CD4-positive, alpha-beta T cell treated with Interleukin-21 for 1 hour (primary cell): ENCODE measurements around the gene SOD2.
"Not testable (repeated sequence)": the region's sequence is repeated elsewhere in the genome, so short reads cannot be mapped to it uniquely, and the experiment has no call there.

Experiments used
- DNase-seq: peaks from one replicate; pipeline ENCODE4 v3.0.0-alpha.2; 2020

SOD2 gene

GRCh38 chr6:159715605-159716004 lies 22.6 kb upstream of the SOD2 start:
- DNase-seq: no peak

DNA sequence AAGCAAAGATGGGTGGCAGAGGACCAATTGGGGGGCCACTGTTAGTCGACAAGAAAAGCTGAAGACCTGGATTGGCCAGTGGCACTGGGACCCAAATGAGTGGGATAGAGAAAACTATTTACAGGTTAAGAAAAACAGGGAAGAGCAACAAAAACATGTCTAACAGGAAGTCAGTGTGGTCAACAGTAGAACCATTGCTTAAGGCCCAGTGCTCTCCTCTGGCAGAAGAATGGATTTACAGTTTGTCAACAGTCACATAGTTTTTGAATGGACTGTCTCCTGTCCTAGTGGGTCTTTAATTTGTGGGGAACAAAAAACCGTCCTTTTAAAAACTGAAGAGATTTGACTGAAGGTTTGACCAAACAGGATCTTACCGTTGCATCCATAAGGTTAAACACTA lies 22.1 kb upstream of the SOD2 start:
- DNase-seq: no peak

DNA sequence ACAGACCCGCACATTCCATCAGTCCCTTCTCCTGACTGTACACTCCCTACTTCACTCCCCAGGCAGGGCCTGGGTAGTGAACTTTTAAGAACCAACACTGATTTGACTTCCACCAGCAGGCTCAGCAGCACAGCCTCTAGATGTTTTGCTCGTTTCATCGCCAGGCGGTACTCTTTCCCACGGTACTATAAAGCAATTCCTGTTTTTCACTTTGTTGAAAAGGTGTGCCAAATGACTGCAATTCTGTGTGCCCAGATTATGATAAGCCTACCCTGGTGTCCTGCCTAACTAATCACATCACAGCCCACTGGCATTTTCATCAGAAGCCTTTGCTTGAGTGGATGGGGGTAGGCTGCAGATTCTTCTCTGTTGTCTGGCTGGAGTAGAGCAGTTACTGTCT lies 21.4 kb upstream of the SOD2 start:
- no peak for DNase-seq

DNA sequence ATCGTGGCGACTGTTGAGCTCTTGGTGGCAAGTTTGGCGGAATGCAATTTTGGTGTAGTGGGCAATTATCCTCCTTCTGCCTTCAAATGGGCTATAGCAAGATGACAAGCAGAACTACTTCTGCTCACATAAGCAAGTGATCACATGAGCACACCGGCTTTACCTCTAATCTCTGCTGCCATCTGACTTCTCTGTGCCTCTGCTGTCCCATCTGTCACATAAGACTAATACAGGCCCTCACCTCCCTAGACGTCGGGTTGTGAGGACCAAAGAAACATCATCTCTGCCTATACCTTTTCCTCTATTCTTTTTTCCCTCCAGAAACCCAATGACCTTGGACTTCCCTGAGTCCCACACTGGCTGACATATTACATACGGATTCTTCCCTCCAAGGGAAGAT lies 20.9 kb upstream of the SOD2 start:
- no peak for DNase-seq

DNA sequence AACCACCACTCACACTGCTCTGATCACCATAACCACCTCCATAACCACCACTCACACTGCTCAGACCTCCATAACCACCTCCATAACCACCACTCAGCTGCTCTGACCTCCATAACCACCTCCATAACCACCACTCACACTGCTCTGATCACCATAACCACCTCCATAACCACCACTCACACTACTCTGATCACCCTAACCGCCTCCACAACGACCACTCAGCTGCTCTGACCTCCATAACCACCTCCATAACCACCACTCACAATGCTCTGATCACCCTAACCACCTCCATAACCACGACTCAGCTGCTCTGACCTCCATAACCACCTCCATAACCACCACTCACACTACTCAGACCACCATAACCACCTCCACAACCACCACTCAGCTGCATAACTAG lies 19.3 kb upstream of the SOD2 start:
- not testable (repeated sequence) for DNase-seq

GRCh38 chr6:159710603-159711002 lies 17.6 kb upstream of the SOD2 start:
- not testable (repeated sequence) for DNase-seq

DNA sequence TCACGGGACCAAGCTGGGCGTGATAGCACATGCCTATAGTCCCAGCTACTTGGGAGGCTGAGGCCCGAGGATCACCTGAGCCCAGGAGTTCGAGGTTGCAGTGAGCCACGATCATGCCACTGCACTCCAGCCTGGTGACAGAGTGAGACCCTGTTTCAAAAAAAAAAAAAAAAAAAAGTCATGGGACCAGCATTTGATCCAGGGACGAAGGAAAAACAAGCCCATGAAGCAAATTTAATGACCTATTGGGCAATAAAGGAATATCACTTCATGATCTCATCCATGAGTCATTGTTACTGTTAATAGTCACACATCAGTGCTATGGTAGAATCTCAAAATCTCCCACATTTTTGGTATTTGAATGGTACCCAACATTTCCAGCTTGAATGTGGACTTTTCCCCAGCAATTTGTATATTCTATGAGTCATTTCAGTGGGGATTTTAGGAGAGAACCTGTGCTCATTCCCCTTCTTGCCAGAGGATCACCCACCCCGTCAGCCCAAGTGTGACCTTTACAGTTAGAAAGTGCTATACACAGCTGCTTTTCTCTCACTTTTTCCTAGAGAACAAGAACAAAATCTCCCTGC lies 8.5 kb upstream of the SOD2 start:
- no peak for DNase-seq

- DNase-seq: no peak
These were observed 7.9 kb upstream of the SOD2 start for GRCh38 chr6:159700970-159701369.

DNA sequence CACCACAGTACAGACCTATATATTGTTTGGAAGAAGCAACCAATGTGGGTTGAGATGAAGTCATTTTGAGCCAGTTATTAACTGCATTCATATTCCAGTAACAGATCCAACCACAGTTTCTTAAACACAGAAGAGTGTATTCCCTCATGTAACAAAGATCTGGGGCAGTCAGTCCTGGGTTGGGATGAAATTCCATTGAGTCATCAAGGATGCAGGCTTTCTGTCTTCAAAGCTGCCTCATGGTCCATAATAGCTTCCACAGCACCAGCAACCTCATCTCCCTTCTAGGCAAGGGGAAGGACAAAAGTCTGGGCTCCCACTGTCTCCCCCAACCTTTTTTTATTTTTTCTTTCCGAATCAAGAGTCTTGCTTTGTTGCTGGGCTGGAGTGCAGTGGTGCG lies 2.9 kb upstream of the SOD2 start:
- no peak for DNase-seq

DNA sequence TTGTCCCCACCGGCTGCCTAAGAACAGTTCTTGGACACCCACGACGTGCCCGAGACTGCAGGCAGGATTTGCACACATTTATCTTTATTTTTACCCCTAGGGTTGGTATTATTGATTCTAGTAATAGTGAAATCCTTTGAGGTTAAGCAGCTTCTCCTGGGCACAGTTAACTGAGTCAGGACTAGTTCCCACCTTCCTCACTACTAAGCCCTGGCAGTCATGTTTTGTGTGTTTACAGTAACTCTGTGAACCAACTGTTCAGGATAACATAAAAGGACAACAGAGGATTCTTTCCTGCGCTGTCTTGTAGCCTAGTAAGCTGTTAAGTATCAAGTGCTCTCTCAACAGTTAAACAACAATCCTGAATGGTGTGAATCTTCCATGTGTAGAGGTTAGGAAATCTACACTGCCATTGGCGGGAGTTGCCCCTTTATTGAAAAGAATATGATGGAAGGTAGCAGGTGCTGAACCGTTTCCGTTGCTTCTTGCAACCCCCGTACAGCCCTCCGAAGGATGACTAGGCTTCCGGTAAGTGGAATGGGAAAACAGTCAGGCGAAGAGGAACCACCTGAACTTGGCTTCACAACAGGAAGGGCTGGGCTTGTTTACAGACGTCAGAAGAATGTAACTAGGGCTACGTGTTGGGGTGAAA lies 979 bp upstream of the SOD2 start:
- DNase-seq: peak; percentile 82

DNA sequence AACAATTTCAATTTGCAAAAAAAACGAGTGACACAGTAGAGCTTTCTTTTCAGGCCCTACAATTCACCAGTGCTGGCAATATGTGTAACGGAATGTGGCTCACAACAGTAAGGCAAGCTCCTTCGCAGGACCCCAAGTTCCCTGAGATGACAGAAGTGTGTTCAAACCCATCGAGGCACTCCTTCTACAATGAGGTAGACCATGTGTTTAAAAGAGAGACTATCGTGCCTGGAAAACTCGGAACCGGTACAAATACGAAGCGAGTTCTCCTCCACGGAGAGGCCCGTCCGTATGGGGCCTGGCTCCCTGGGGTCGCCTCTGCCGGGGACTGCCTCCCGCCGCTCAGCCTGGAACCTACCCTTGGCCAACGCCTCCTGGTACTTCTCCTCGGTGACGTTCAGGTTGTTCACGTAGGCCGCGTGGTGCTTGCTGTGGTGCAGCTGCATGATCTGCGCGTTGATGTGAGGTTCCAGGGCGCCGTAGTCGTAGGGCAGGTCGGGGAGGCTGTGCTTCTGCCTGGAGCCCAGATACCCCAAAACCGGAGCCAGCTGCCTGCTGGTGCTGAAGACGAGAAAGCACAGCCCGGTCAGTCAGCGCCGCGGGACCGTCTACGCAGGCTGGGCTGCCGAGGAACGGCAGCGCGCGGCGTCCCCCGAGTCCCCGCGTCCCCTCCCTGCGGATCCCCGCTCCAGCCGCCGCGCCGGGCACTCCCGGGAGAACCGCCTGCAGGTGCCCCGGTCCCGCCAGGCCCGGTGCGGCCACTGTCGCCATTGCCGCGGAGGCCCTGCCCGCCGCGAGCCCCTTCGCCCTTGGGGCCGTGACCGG lies 526 bp downstream of the SOD2 start:
- peak; percentile 60 for DNase-seq

DNA sequence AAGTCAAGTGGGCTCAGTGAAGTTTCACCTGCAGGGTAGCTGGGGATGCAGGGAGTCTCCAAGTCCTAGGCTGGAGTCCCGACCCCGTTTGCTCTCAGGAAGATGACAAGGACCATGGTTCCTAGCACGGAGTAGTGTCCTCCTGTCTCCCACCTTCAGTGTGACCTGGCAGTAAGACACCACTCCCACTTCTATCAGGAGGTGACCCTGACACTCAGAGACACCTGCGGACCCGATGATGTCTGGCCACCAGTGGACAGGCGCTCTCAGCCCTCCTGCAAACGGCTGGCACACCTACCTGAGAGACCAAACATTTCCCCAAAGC lies 1.1 kb downstream of the SOD2 start:
- no peak for DNase-seq

DNA sequence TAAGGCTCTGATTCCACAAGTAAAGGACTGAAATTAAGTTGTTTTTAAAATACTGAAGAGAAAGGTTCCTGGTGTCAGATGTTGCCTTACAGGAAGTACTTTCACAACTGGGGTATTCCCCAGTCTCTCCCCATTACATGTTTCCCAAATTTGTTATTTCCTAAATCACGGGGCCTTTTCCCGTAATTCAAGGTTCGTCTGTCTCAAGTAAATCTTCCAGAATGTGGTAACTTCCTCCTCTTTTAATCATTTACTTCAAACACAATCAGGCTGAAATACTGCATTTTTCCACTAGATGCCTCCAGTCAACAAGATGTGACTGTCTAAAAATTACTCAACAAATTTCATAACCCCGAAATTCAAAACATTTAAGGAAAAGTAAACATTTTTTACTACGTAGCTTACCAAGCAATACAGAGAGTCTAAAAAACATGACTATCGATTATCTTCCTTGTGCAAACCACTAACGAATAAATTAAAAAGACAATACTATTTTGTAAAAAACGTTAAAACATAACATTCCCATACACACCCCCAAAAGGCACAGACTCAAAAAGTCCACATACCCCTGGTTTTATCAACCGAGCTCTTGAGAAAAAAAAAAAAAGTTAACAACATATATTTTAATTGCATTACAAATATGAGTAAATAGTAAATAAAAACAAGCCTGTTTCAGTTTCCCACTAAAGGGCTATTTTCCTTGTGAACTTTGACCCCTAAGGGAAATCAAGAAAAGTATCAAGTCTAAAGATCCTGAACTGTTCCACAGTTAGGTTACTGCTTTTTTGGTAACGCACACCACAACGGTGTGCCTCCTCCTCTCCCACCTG lies 1.7 kb downstream of the SOD2 start:
- DNase-seq: peak; percentile 79

DNA sequence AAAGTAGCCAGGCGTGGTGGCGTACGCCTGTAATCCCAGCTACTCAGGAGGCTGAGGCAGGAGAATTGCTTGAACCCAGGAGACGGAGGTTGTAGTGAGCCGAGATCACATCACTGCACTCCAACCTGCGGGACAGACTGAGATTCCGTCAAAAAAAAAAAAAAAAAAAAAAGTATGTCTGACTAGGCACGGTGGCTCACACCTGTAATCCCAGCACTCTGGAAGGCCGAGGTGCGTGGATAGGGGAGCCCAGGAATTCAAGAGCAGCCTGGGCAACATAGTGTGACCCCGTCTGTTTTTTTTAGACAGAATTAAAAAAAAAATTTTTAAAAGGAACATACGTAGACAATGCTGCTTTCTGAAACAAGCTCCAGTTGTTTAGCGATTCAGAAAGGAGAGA lies 2.9 kb downstream of the SOD2 start:
- not testable (repeated sequence) for DNase-seq

DNA sequence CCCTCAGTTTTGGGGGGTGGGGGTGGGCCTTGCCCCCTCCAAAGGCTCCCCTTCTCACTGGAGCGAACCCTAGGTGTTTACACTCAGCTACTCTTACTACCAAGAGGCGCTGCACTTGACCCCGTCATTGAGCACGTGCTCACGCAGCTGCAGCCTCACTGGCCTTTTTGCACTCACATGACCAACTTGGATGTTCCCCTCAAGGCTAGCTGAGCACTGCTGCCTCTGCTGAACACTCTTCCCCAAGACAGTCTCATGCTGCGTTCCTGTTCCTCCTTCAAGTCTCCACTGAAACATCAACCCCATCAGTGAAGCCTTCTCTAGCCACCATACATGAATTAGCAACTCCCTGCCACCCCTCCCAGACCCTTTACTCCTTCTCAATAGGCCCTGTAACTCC lies 4.0 kb downstream of the SOD2 start:
- DNase-seq: no peak

GRCh38 chr6:159688266-159688905 lies 4.7 kb downstream of the SOD2 start:
- no peak for DNase-seq

DNA sequence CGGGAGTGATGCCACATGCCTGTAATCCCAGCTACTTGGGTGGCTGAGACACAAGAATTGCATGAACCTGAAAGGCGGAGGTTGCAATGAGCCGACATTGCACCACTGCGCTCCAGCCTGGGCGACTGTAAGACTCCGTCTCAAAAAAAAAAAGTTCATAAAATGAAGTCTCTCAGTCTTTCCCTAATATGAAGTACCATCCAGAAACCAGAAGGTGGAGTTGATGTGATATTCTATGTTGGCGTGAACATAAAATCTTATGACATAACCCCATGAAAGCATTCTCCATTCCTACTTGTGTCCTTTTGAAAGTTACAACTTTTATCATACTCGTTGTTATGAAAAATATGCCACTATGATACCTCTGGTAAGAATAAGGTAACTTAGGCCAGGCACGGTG lies 5.7 kb downstream of the SOD2 start:
- DNase-seq: no peak

- DNase-seq: no peak
These were observed 6.3 kb downstream of the SOD2 start for GRCh38 chr6:159686703-159687102.

DNA sequence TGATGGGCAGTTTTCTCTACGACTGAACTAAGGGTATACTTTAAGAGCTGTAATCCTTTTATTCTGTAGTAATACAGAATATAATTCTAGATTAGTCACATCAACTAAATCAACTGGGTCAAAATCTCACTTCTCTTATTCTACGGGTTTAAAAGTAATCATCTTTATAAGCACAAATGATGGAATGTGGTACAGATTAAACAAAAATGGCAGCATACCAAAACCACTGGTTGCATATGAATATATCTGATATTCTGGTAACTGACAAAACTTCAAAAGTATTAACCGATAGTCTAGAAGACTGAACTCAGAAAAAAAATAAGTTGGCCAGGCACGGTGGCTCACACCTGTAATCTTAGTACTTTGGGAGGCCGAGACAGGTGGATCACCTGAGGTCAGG lies 7.0 kb downstream of the SOD2 start:
- DNase-seq: no peak

DNA sequence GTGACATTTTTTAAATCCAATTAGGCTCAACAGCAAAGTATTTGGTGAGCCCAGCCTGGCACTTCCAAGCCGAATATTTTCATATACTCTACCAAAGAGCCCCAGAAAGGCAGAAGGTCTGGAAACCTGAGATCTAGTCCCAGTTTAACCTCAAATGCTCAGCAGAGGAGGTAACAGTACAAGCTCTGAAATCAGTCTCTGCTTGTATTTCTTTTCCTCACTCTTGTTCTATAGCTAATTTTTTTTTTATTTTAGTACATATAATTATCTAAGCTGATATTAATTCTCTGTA lies 9.1 kb downstream of the SOD2 start:
- no peak for DNase-seq

- DNase-seq: no peak
These were observed 10.2 kb downstream of the SOD2 start for GRCh38 chr6:159682810-159683209.

GRCh38 chr6:159682295-159682694 lies 10.7 kb downstream of the SOD2 start:
- DNase-seq: no peak

DNA sequence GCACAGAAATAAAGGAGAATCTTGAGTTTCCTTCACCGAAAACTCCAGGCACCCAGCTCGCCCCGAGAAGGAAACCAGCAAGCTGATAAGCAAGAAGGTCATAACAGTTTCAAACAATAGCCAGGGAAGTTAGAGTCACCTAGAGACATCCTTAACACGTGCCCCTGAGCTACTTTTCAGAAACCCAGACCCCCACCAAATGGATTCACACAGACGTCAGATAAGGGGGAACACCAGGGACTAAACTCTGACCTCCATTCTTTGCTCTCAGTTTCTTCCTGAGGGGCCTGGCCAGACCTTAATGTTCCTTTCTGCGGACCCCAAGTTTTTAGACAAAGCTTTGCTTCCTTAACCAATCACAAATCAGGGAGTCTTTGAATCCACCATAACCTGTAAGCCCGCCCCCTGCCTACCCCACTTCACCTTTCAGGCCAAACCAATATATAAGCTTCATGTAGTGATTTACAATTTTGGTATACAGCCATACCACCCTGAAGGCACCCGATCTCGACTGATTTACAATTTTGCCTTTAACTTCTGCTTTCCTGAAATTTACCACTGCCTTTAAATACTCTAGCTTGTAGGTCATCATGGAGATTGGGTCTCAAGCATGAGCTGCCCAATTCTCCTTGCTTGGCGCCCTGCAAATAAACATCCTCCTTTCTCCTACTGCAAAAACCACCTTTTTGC lies 11.7 kb downstream of the SOD2 start:
- no peak for DNase-seq
